Tibial artery (tissue), 4 donors: ENCODE measurements around the gene ZBP1.

Experiments
- DNase-seq, 2 donors: peaks; one replicate each; pipeline ENCODE4 v3.0.0-alpha.2; 2019
- H3K27ac ChIP-seq, 2 donors: fragments of 200-600 bp; sonication (generic) in 1 of 2; 1 replicate in 1 of 2; 2 replicates in 1 of 2; pipeline ENCODE4 v1.5.1; 2018 to 2019; ENCODE audit warnings: mild to moderate bottlenecking in 1 of 2
- H3K27me3 ChIP-seq, 2 donors: fragments of 200-600 bp; sonication (generic) in 1 of 2; one replicate each; pipeline versions ENCODE4 v1.5.1 to v1.6.0; 2016 to 2019
- H3K36me3 ChIP-seq, 3 donors: fragments of 200-600 bp; sonication (generic) in 2 of 3; one replicate each; pipeline ENCODE4 v1.5.1; 2016 to 2019; ENCODE audit warnings: mild to moderate bottlenecking in 2 of 3
- H3K4me1 ChIP-seq, 4 donors: fragments of 200-600 bp; sonication (generic) in 2 of 4; 1 replicate in 3 of 4; 2 replicates in 1 of 4; pipeline ENCODE4 v1.5.1; 2016 to 2019
- H3K4me3 ChIP-seq, 2 donors: fragments of 200-600 bp; sonication (generic) in 1 of 2; 1 replicate in 1 of 2; 2 replicates in 1 of 2; pipeline ENCODE4 v1.5.1; 2018 to 2019; ENCODE audit warnings: mild to moderate bottlenecking in 2 of 2
- H3K9me3 ChIP-seq, 3 donors: fragments of 200-600 bp; sonication (generic) in 1 of 3; one replicate each; pipeline ENCODE4 v1.5.1; 2016 to 2019
- CTCF ChIP-seq, 2 experiments: fragments of 200-600 bp in 1 of 2; fragments of 450-650 bp in 1 of 2; IDR thresholded peaks; one replicate each; pipeline ENCODE4 v1.5.1; 2017 to 2019; ENCODE audit warnings: antibody characterized with exemption in 2 of 2, mild to moderate bottlenecking in 1 of 2, moderate library complexity in 1 of 2
- intact Hi-C: fragments of 100-400 bp; cut with DNase I; formaldehyde crosslinking; loops from one replicate; pipeline ENCODE4 v1.15.0; 2023; ENCODE audit warnings: low total_unique reads

The ZBP1 gene

GRCh38 chr20:57618764-57619050 is 1.5 kb downstream of the ZBP1 start:
- no peaks in the 10 kb centered on the region for H3K36me3 ChIP-seq
- no peak for TF ChIP-seq CTCF (IDR thresholded peaks at IDR 0.05)
- DNase-seq, result no peak
- H3K27ac ChIP-seq, result no peak overlapping the region
- H3K4me3 ChIP-seq, result no peak overlapping the region
- H3K9me3 ChIP-seq, result no peaks in the 10 kb centered on the region
- intact Hi-C loops, result no loop called here
- H3K4me1 ChIP-seq, result no peaks in the 10 kb centered on the region
- H3K27me3 ChIP-seq, result peaks cover 0 to 30% of the 10 kb centered on the region in 2 donors

GRCh38 chr20:57618091-57618763 is 2.0 kb downstream of the ZBP1 start:
- Histone ChIP-seq H3K36me3 (no peaks in the 10 kb centered on the region), H3K4me3 (no peak overlapping the region), H3K27ac (no peak overlapping the region), H3K9me3 (no peaks in the 10 kb centered on the region), H3K27me3 (peaks cover 0 to 32% of the 10 kb centered on the region in 2 donors), H3K4me1 (no peaks in the 10 kb centered on the region)
- TF ChIP-seq CTCF (IDR thresholded peaks at IDR 0.05), result no peak
- peak in 1 of 2 donors; percentile 54 for DNase-seq
- intact Hi-C loops, result no loop called here

GRCh38 chr20:57617079-57617795 is 3.0 kb downstream of the ZBP1 start:
- Histone ChIP-seq H3K27me3 (peaks cover 0 to 31% of the 10 kb centered on the region in 2 donors), H3K4me1 (no peaks in the 10 kb centered on the region), H3K36me3 (no peaks in the 10 kb centered on the region), H3K9me3 (no peaks in the 10 kb centered on the region), H3K4me3 (no peak overlapping the region), H3K27ac (no peak overlapping the region)
- DNase-seq, result peak in 1 of 2 donors; percentile 60
- no peak for TF ChIP-seq CTCF (IDR thresholded peaks at IDR 0.05)
- intact Hi-C loops, result no loop called here

- TF ChIP-seq CTCF (IDR thresholded peaks at IDR 0.05), result no peak
- Histone ChIP-seq H3K27me3 (peaks cover 0 to 22% of the 10 kb centered on the region in 2 donors), H3K9me3 (no peaks in the 10 kb centered on the region), H3K27ac (no peak overlapping the region), H3K4me3 (no peak overlapping the region), H3K4me1 (no peaks in the 10 kb centered on the region), H3K36me3 (no peaks in the 10 kb centered on the region)
- intact Hi-C loops, result no loop called here
- DNase-seq, result peak in 1 of 2 donors; percentile 60
These were observed 3.9 kb downstream of the ZBP1 start for GRCh38 chr20:57616143-57616951.

GRCh38 chr20:57615445-57615811 is 4.8 kb downstream of the ZBP1 start:
- H3K27ac ChIP-seq, result no peak overlapping the region
- H3K9me3 ChIP-seq, result no peaks in the 10 kb centered on the region
- no peaks in the 10 kb centered on the region for H3K4me1 ChIP-seq
- DNase-seq, result peak in 1 of 2 donors; percentile 57
- H3K36me3 ChIP-seq, result no peaks in the 10 kb centered on the region
- no peak overlapping the region for H3K4me3 ChIP-seq
- no peak for TF ChIP-seq CTCF (IDR thresholded peaks at IDR 0.05)
- H3K27me3 ChIP-seq, result peaks cover 0 to 27% of the 10 kb centered on the region in 2 donors
- intact Hi-C loops, result no loop called here
